ENCODE data around the gene ERBB2. TPM values are rescaled to one million over a fixed set of nuclear protein-coding genes. Genes with fewer than 3 reads are reported as not detected.

The ERBB2 gene
- total and polyA plus RNA-seq, 2 of the 13 experiments (the other 11 are each of a cell fraction or from before 2014, with no cell fraction given), result 57.7 to 64.1 TPM

- peak; percentile 15; the same call in 1 of the 2 replicates for TF ChIP-seq ZNF317 (CRISPR knock-in tag; IDR thresholded peaks at IDR 0.05)
- TF ChIP-seq KIAA2018 (CRISPR knock-in tag; IDR thresholded peaks at IDR 0.05; ENCODE audit: borderline replicate concordance), result no peak
- TF ChIP-seq, protein P1, sequence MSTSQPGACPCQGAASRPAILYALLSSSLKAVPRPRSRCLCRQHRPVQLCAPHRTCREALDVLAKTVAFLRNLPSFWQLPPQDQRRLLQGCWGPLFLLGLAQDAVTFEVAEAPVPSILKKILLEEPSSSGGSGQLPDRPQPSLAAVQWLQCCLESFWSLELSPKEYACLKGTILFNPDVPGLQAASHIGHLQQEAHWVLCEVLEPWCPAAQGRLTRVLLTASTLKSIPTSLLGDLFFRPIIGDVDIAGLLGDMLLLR (CRISPR knock-in tag; IDR thresholded peaks at IDR 0.05), result no peak
- TF ChIP-seq FOSL2 (CRISPR knock-in tag; IDR thresholded peaks at IDR 0.05), result peak; percentile 86
- peak; percentile 20 for TF ChIP-seq CTCF (CRISPR knock-in tag; IDR thresholded peaks at IDR 0.05)
- TF ChIP-seq, protein P2, sequence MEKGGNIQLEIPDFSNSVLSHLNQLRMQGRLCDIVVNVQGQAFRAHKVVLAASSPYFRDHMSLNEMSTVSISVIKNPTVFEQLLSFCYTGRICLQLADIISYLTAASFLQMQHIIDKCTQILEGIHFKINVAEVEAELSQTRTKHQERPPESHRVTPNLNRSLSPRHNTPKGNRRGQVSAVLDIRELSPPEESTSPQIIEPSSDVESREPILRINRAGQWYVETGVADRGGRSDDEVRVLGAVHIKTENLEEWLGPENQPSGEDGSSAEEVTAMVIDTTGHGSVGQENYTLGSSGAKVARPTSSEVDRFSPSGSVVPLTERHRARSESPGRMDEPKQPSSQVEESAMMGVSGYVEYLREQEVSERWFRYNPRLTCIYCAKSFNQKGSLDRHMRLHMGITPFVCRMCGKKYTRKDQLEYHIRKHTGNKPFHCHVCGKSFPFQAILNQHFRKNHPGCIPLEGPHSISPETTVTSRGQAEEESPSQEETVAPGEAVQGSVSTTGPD (CRISPR knock-in tag; IDR thresholded peaks at IDR 0.05), result no peak; the same call in 1 of the 2 replicates
- no peak; the same call in 1 of the 2 replicates for TF ChIP-seq ZNF253 (CRISPR knock-in tag; IDR thresholded peaks at IDR 0.05; ENCODE audit: borderline replicate concordance)
- no peak for TF ChIP-seq TCF7L2 (IDR thresholded peaks at IDR 0.05; ENCODE audit: low read depth, low read length)
- no peak for TF ChIP-seq HNRNPUL1 (IDR thresholded peaks at IDR 0.05; ENCODE audit: low read depth, low read length)
- peak; percentile 32; the same call in 1 of the 2 replicates for TF ChIP-seq GZF1 (CRISPR knock-in tag; IDR thresholded peaks at IDR 0.05)
- no peak for TF ChIP-seq PHF20 (CRISPR knock-in tag; IDR thresholded peaks at IDR 0.05)
- peak; percentile 73; the same call in 1 of the 2 replicates for TF ChIP-seq IKZF5 (CRISPR knock-in tag; IDR thresholded peaks at IDR 0.05)
- peak; percentile 57; the same call in 1 of the 2 replicates for TF ChIP-seq HNF4G (IDR thresholded peaks at IDR 0.05; ENCODE audit: borderline replicate concordance, low read depth, low read length)
- TF ChIP-seq HNF4G (CRISPR knock-in tag; IDR thresholded peaks at IDR 0.05; ENCODE audit: borderline replicate concordance, low read depth), result peak; percentile 66; the same call in 1 of the 2 replicates
- no peak for TF ChIP-seq BRD4 (CRISPR knock-in tag; IDR thresholded peaks at IDR 0.05)
These were observed 50.5 kb downstream of the ERBB2 start (continued) for GRCh38 chr17:39750131-39751015.
